RPMI7951 (cell line): ENCODE measurements around the gene TDRD3. TPM values are rescaled to one million over a fixed set of nuclear protein-coding genes. Genes with fewer than 3 reads are reported as not detected.
"Not testable (repeated sequence)": the region's sequence is repeated elsewhere in the genome, so short reads cannot be mapped to it uniquely, and the experiment has no call there.

Experiments
- DNase-seq: peaks from one replicate; pipeline ENCODE4 v3.0.0-alpha.2; 2012; ENCODE audit warnings: low read depth
- total RNA-seq: library from RNA; depleted of rRNA; stranded (reverse); fragments of >200 nt; shearing (Covaris generic); gene quantifications from 2 replicates; pipeline ENCODE4 v1.2.3, GENCODE V29; 2014

TDRD3 gene
- total RNA-seq, 1 experiment from 2014 or later: 9.9 TPM

DNA sequence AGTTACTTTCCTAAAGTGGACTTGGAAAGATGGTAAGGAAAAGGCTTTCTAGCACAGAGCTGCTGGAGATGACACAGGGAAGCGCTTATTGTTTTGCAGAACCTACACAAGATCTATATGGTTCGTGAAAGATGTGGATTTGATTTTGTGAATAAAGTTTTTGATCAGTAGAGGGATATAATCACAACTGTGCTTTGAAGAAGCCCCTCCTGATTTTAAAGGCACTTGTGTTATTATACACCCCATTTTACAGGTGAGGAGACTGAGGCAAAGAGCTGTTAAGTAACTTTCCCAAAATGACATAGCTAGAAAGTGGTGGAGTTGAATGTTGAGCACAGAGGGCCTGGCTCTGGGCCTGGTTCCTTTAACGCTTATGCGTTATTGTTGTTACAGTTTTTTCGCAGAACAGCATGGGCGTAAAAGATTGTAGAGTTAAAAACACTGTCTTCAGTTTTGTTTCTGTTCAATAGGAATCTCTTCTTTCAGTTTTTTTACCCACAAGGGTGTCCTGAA is 1.4 kb downstream of the TDRD3 start:
- no peak for DNase-seq

GRCh38 chr13:60398907-60399589 is 2.0 kb downstream of the TDRD3 start:
- DNase-seq: no peak

- DNase-seq: no peak
Observed at GRCh38 chr13:60402022-60402421, 5.0 kb downstream of the TDRD3 start.

DNA sequence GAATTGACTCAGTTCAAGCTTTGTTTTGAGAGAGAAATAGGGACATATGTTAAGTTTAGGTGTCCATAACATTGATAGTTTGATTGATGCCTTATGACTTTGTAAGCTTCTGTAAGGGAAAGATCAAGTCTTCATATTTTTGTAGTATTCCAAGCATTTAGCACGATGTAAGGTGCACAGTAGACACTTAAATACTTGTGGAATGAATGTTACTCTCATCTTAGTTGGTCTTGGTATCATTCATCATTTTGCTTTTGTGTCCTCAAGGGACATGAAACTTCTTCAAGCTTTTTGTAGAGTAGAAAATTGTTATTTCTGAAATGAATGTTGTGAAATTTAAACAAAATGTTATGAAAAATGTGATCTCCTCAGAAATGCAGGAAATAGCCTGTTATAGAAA is 10.1 kb downstream of the TDRD3 start:
- no peak for DNase-seq

- not testable (repeated sequence) for DNase-seq
Observed at GRCh38 chr13:60407852-60408251, 10.8 kb downstream of the TDRD3 start.

DNA sequence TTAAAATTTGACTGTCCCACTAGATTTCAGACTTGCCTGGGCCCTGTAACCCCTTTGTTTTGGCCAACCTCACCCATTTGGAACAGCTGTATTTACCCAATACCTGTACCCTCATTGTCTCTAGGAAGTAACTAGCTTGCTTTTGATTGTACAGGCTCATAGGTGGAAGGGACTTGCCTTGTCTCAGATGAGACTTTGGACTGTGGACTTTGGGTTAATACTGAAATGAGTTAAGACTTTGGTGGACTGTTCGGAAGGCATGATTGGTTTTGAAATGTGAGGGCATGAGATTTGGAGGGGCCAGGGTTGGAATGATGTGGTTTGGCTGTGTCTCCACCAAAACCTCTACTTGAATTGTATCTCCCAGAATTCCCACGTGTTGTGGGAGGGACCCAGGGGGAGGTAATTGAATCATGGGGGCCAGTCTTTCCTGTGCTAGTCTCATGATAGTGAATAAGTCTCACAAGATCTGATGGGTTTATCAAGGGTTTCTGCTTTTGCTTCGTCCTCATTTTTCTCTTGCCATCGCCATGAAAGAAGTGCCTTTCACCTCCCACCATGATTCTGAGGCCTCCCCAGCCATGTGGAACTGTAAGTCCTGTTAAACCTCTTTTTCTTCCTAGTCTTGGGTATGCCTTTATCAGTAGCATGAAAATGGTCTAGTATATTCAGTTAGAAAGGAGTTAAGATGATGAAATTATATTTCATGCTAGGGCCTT is 12.7 kb downstream of the TDRD3 start:
- not testable (repeated sequence) for DNase-seq

GRCh38 chr13:60410299-60410698 is 13.3 kb downstream of the TDRD3 start:
- DNase-seq: no peak

- DNase-seq: no peak
Observed at GRCh38 chr13:60411464-60411863, 14.4 kb downstream of the TDRD3 start.

DNA sequence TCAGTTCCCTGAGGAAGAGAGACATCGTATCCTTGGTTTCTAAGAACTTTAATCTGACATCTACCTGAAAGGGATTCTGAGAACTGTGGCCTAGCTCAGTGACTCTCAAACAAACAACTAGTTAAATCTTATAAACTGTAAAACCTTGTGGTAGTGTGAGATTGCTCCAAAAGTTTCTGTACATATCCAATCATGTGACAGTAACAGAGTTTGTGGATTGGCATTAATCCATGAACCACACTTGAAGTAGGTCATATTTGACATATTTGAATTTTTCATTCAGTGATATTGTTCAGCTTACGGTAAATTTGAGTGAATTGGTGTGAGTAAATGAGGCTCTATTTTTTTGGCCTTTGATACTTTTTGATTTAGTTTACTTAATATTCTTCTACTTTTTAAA is 15.0 kb downstream of the TDRD3 start:
- no peak for DNase-seq

GRCh38 chr13:60412909-60413616 is 16.0 kb downstream of the TDRD3 start:
- no peak for DNase-seq

DNA sequence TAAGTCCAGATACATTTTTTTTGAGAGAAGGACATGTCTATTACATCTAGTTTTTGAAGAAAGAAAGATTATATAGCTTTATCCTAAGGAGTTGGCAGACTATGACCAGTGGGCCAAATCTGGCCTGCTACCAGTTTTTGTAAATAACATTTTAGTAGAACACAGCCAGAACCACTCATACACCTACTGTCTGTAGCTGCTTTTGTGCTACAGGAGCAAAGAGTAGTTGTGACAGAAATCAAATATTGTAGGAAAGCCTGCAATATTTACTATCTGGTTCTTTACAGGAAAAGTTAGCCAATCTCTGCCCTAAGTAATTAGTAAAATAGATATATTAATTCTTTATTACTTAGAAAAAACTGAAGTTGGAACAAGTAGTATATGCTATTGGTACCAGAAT is 17.2 kb downstream of the TDRD3 start:
- DNase-seq: no peak

- no peak for DNase-seq
Observed at GRCh38 chr13:60417734-60418133, 20.7 kb downstream of the TDRD3 start.

- DNase-seq: no peak
Observed at GRCh38 chr13:60418954-60419353, 21.9 kb downstream of the TDRD3 start.

DNA sequence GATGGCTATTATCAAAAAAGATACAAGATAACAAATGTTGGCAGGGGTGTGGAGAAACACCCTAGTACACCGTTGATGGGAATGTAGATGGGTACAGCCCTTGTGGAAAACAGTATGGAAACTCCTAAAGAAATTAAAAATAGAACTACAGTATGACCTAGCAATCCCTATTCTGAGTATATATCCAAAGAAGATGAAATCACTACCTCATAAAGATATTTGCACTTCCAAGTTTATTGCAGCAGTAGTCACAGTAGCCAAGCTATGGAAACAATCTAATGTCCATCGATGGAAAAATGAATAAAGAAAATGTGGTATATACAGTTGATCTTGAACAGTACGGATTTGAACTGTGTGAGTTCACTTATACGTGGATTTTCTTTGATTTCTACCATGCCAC is 28.3 kb downstream of the TDRD3 start:
- DNase-seq: no peak

DNA sequence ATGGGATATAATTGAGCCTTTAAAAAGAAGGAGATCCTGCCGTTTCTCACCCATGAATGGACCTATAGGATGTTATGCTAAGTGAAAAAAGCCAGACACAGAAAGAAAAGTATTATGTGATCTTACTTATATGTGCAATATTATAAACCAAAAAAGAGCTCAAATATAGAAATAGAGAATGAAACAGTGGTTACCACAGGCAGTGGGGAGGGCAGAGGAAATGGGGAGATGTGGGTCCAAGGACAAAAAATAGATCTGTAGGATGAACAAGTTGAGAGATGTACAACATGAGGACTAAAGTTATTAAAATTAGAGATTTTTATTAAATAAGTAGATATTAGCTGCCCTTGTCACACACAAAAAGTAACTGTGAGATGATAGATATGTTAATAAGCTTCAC is 29.1 kb downstream of the TDRD3 start:
- DNase-seq: no peak

DNA sequence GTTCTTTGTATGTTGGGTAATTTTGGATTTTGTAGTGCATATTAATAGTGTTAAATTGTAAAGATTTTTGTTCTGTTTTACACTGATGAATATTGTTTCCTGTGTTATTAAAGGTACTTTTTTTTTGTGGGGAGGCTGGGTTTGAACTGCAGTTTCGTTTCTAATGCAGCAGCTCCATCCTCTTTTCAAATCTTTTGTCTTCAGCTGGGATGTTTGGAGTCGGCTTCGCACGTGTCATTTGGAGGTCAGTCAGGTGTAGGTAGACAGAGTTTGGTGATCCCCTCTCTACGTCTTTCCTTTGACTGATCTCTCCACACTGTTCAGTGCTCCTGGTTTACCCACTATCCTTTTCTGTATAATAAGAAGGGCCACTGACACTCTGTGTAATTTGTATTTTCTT is 30.3 kb downstream of the TDRD3 start:
- DNase-seq: no peak

GRCh38 chr13:60431108-60431700 is 34.2 kb downstream of the TDRD3 start:
- peak; percentile 51 for DNase-seq

- no peak for DNase-seq
Observed at GRCh38 chr13:60433505-60433904, 36.5 kb downstream of the TDRD3 start.

- DNase-seq: no peak
Observed at GRCh38 chr13:60435762-60436374, 38.8 kb downstream of the TDRD3 start.

GRCh38 chr13:60439201-60439600 is 42.2 kb downstream of the TDRD3 start:
- DNase-seq: no peak

GRCh38 chr13:60441761-60442160 is 44.7 kb downstream of the TDRD3 start:
- DNase-seq: no peak
